Natural killer cell (primary cell): ENCODE results near the gene A3GALT2. TPM values are rescaled to one million over a fixed set of nuclear protein-coding genes. Genes with fewer than 3 reads are reported as not detected.
A peak's percentile ranks its signal among the peaks of the same experiment; 100 is the strongest.

Source experiments
- ATAC-seq, 3 donors: fragments of 150-1000 bp in 2 of 3; fragments of 200-7000 bp in 1 of 3; cut with Tn5 transposase; 1 replicate in 1 of 3; 2 replicates in 2 of 3; pipeline ENCODE4 v1.10.0; 2021; ENCODE audit warnings: mild to moderate bottlenecking in 2 of 3, moderate library complexity in 2 of 3
- DNase-seq, 2 donors: peaks; one replicate each; pipeline versions ENCODE4 v3.0.0 to v3.0.0-alpha.2; 2013 to 2021; ENCODE audit warnings: mixed read lengths in 1 of 2
- H3K27ac ChIP-seq: one replicate; pipeline ENCODE4 v1.5.1; 2013; ENCODE audit warnings: mild to moderate bottlenecking, low read length
- H3K27me3 ChIP-seq: one replicate; pipeline ENCODE4 v1.6.1; 2013; ENCODE audit warnings: low read length; ENCODE audit not compliant: control insufficient read depth, insufficient read depth
- H3K36me3 ChIP-seq: one replicate; pipeline ENCODE4 v1.6.1; 2013; ENCODE audit warnings: low read length; ENCODE audit not compliant: control insufficient read depth, insufficient read depth
- H3K4me1 ChIP-seq: one replicate; pipeline ENCODE4 v1.6.1; 2013; ENCODE audit warnings: low read length; ENCODE audit not compliant: control insufficient read depth, insufficient read depth
- H3K4me3 ChIP-seq: one replicate; pipeline ENCODE4 v1.5.1; 2013; ENCODE audit warnings: low read length
- H3K9me3 ChIP-seq: one replicate; pipeline ENCODE4 v1.6.1; 2013; ENCODE audit warnings: low read length; ENCODE audit not compliant: control insufficient read depth, insufficient read depth
- H3K27ac Mint-ChIP-seq, 2 donors: one replicate each; pipeline ENCODE4 v1.8.0; 2022; ENCODE audit warnings: mild to moderate bottlenecking in 2 of 2, mixed read lengths in 2 of 2, moderate library complexity in 1 of 2
- H3K27me3 Mint-ChIP-seq, 2 donors: one replicate each; pipeline ENCODE4 v1.8.0; 2022; ENCODE audit warnings: low read depth in 2 of 2, mixed read lengths in 2 of 2
- H3K36me3 Mint-ChIP-seq: one replicate; pipeline ENCODE4 v1.8.0; 2022; ENCODE audit warnings: mixed read lengths
- H3K4me1 Mint-ChIP-seq, 2 donors: one replicate each; pipeline ENCODE4 v1.8.0; 2022; ENCODE audit warnings: mixed read lengths in 2 of 2
- H3K4me3 Mint-ChIP-seq: one replicate; pipeline ENCODE4 v1.8.0; 2022; ENCODE audit warnings: mild to moderate bottlenecking, moderate library complexity, mixed read lengths
- H3K9me3 Mint-ChIP-seq, 2 donors: one replicate each; pipeline ENCODE4 v1.8.0; 2022; ENCODE audit warnings: mixed read lengths in 2 of 2
- WGBS: methylation state at CpG from one replicate; pipeline ENCODE4 v1.1.7; 2013; ENCODE audit warnings: missing lambda C conversion rate; ENCODE audit not compliant: insufficient coverage; 5-methylcytosine and 5-hydroxymethylcytosine counted together
- intact Hi-C: fragments of 100-400 bp; cut with micrococcal nuclease; formaldehyde crosslinking; loops from one replicate; pipeline ENCODE4 v1.14.2; 2022
- total RNA-seq, 4 donors: library from RNA; stranded (reverse); fragments of 120-200 nt in 1 of 4; gene quantifications; one replicate each; pipeline versions ENCODE4 v1.2.3 to v1.2.4, GENCODE V29; 2013 to 2022
- TF ChIP-seq, protein P1 (sequence below): fragments of 200-600 bp; IDR thresholded peaks from one replicate; pipeline ENCODE4 v1.8.0; 2022; ENCODE audit warnings: antibody characterized with exemption

The A3GALT2 gene
- total RNA-seq, 3 donors from 2014 or later (not counting 1 experiment from before 2014, with no cell fraction given), result not detected

DNA sequence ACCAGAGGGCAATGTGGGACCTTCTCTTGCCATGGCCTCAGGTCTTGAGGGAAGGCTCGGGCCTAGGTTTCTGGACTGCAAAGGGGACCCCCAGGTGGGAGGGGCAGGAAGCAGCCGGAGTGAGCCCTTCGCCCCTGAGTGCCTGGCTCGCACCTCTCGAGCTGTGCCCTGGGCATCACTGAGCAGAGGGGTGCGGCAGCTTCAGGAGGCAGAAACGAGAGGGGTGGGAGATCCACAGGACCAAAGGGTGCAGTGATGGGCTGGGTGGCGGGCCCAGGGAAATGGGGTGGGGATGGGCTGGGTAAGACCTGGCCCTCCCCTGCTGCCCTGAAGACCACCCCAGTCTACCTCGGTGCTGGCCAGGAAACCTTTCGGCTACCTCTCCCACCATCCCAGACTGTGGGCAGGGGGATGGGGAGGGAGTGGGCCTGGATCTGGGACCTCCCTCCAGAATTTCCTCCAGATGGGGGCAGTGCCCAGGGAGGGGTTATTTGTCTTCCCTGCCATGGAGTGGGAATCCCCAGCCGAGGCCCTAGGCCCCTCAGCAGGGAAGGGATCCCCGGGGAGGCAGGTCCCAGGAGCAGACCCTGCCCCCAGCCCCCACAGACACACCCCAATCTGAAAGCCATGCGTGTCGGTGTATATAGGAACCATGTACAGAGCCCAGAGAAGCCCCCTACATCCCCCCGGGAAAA, 21.3 kb downstream of the A3GALT2 start:
- no peaks in the 10 kb centered on the region for H3K36me3 Mint-ChIP-seq

DNA sequence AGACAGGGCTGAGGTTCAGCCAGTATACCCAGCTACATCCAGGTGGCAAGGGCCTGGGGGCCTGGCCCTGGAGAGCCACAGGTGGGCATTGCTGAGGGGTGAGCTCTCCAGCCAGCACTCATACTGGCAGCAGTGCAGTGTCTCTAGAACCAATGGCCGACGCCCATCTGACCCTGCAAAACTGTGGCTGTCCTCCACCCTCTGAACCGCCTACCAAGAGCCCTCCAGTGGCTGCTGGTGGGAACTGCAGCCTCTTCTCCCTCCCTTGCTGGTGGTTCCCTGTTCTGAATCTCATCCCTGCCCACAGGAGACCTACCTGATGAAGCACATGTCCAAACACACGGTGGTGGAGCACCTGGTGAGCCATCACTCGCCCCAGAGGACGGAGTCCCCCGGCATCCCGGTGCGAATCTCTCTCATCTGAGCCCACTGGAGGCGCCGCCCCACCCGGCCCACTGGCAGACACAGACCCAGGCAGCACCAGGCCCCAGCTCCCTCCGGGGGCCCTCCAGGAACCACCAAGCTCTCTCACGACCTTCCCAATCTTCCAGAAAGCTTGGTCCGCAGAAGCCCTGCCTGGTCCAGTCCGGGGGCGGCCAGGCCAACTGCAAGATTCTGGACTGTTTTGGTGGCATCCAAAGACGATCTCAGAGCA, 22.1 kb downstream of the A3GALT2 start:
- Mint-ChIP-seq H3K27me3 (no peaks in the 10 kb centered on the region), H3K36me3 (no peaks in the 10 kb centered on the region), H3K4me1 (peaks cover 27 to 52% of the 10 kb centered on the region in 2 donors), H3K4me3 (no peak overlapping the region), H3K27ac (peak overlapping the region in 1 of 2 donors; percentile 49), H3K9me3 (no peaks in the 10 kb centered on the region)
- Histone ChIP-seq H3K4me3 (no peak overlapping the region), H3K27me3 (no peaks in the 10 kb centered on the region), H3K36me3 (peaks cover 8% of the 10 kb centered on the region), H3K9me3 (no peaks in the 10 kb centered on the region), H3K4me1 (peaks cover 18% of the 10 kb centered on the region), H3K27ac (no peak overlapping the region)
- DNase-seq (peak; percentile 44 to 69), ATAC-seq (peak; percentile 71 to 72 (median 72))
- WGBS, result 78% methylated on average over 18 of the region's 18 CpGs
- intact Hi-C loops, result no loop called here
- TF ChIP-seq, protein P1, sequence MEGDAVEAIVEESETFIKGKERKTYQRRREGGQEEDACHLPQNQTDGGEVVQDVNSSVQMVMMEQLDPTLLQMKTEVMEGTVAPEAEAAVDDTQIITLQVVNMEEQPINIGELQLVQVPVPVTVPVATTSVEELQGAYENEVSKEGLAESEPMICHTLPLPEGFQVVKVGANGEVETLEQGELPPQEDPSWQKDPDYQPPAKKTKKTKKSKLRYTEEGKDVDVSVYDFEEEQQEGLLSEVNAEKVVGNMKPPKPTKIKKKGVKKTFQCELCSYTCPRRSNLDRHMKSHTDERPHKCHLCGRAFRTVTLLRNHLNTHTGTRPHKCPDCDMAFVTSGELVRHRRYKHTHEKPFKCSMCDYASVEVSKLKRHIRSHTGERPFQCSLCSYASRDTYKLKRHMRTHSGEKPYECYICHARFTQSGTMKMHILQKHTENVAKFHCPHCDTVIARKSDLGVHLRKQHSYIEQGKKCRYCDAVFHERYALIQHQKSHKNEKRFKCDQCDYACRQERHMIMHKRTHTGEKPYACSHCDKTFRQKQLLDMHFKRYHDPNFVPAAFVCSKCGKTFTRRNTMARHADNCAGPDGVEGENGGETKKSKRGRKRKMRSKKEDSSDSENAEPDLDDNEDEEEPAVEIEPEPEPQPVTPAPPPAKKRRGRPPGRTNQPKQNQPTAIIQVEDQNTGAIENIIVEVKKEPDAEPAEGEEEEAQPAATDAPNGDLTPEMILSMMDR, result peak; percentile 91

More for the DNA sequence above, 21.3 kb downstream of the A3GALT2 start:
- Mint-ChIP-seq H3K27me3 (no peaks in the 10 kb centered on the region), H3K27ac (no peak overlapping the region), H3K4me1 (peaks cover 23 to 44% of the 10 kb centered on the region in 2 donors), H3K9me3 (no peaks in the 10 kb centered on the region), H3K4me3 (no peak overlapping the region)
- no peaks in the 10 kb centered on the region for H3K27me3 ChIP-seq
- no peak for ATAC-seq
- TF ChIP-seq, protein P1, result no peak
- intact Hi-C loops, result no loop called here
- no peak for DNase-seq
- no peaks in the 10 kb centered on the region for H3K9me3 ChIP-seq
- H3K4me1 ChIP-seq, result peaks cover 18% of the 10 kb centered on the region
- H3K36me3 ChIP-seq, result peaks cover 8% of the 10 kb centered on the region
- no peak overlapping the region for H3K27ac ChIP-seq
- WGBS, result 93% methylated on average over 13 of the region's 15 CpGs
- H3K4me3 ChIP-seq, result no peak overlapping the region

DNA sequence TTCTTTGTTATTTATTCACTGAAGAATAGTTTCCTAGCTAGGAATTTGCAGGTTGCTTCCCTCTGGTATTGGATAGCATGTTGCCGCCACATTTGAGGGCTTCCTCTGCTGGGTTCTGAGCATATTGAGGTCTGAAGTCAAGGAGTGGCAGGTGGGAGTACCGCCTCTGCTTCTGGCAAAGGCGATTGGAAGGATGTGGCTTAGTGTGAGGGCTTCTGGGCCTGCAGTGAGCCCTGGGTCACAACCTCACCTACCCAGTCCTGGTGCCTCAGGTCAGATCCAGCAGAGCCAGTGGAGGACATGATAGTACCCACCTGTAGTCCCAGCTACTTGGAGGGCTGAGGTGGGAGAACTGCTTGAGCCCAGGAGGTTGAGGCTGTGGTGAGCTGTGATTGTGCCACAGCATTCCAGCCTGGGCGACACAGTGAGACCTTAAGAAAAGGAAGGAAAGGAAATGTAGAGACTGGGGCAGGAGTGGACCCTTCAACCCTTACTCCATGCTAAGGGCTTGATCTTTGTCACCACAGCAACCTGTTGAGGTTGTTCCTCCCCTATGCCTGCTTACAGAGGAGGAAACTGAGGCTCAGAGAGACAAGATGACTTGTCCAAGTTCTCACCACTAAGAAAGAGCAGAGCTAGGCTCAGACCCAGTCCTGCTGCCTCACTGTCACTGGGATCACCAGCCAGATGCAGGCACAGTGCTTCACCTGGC, 22.8 kb downstream of the A3GALT2 start:
- Mint-ChIP-seq H3K9me3 (no peaks in the 10 kb centered on the region), H3K4me1 (peaks cover 26 to 50% of the 10 kb centered on the region in 2 donors), H3K4me3 (no peak overlapping the region), H3K36me3 (no peaks in the 10 kb centered on the region), H3K27ac (peak overlapping the region in 1 of 2 donors; percentile 49), H3K27me3 (no peaks in the 10 kb centered on the region)
- Histone ChIP-seq H3K36me3 (peaks cover 8% of the 10 kb centered on the region), H3K4me3 (no peak overlapping the region), H3K4me1 (peaks cover 18% of the 10 kb centered on the region), H3K27me3 (no peaks in the 10 kb centered on the region), H3K9me3 (no peaks in the 10 kb centered on the region), H3K27ac (no peak overlapping the region)
- WGBS, result 89% methylated on average over 4 of the region's 4 CpGs
- TF ChIP-seq, protein P1, result no peak
- DNase-seq (no peak), ATAC-seq (no peak)
- intact Hi-C loops, result no loop called here
